IPS-18c (cell line): ENCODE results near the gene ABL1.

Experiments
- H3K4me3 ChIP-seq: 2 replicates; pipeline ENCODE4 v1.7.0; 2013; ENCODE audit warnings: low read depth, mild to moderate bottlenecking, low read length, moderate library complexity; ENCODE audit not compliant: insufficient read depth
- H3K9me3 ChIP-seq: one replicate; pipeline ENCODE4 v1.6.1; 2013; ENCODE audit warnings: mild to moderate bottlenecking, low read length, moderate library complexity; ENCODE audit not compliant: control insufficient read depth, insufficient read depth

The ABL1 gene

GRCh38 chr9:130913599-130914416 is 78.8 kb downstream of the ABL1 start:
- Histone ChIP-seq H3K4me3 (no peak overlapping the region), H3K9me3 (no peaks in the 10 kb centered on the region)

GRCh38 chr9:130914417-130915095 is 79.5 kb downstream of the ABL1 start:
- no peak overlapping the region for H3K4me3 ChIP-seq
- no peaks in the 10 kb centered on the region for H3K9me3 ChIP-seq

- H3K9me3 ChIP-seq: no peaks in the 10 kb centered on the region
- H3K4me3 ChIP-seq: no peak overlapping the region
These were observed 80.0 kb downstream of the ABL1 start for GRCh38 chr9:130915096-130915447.

- no peaks in the 10 kb centered on the region for H3K9me3 ChIP-seq
These were observed 82.3 kb downstream of the ABL1 start for GRCh38 chr9:130917168-130917960.

GRCh38 chr9:130918101-130918825 is 83.2 kb downstream of the ABL1 start:
- Histone ChIP-seq H3K4me3 (no peak overlapping the region), H3K9me3 (no peaks in the 10 kb centered on the region)

More at GRCh38 chr9:130917168-130917960, 82.3 kb downstream of the ABL1 start:
- H3K4me3 ChIP-seq: no peak overlapping the region

- no peak overlapping the region for H3K4me3 ChIP-seq
- H3K9me3 ChIP-seq: no peaks in the 10 kb centered on the region
These were observed 83.9 kb downstream of the ABL1 start for GRCh38 chr9:130918826-130919558.

- no peak overlapping the region for H3K4me3 ChIP-seq
- no peaks in the 10 kb centered on the region for H3K9me3 ChIP-seq
These were observed 84.6 kb downstream of the ABL1 start for GRCh38 chr9:130919559-130920145.

GRCh38 chr9:130920233-130920632 is 85.2 kb downstream of the ABL1 start:
- Histone ChIP-seq H3K4me3 (no peak overlapping the region), H3K9me3 (no peaks in the 10 kb centered on the region)

- H3K4me3 ChIP-seq: no peak overlapping the region
- no peaks in the 10 kb centered on the region for H3K9me3 ChIP-seq
These were observed 85.8 kb downstream of the ABL1 start for GRCh38 chr9:130920762-130921299.

- Histone ChIP-seq H3K9me3 (no peaks in the 10 kb centered on the region), H3K4me3 (no peak overlapping the region)
These were observed 86.4 kb downstream of the ABL1 start for GRCh38 chr9:130921300-130921988.

- Histone ChIP-seq H3K4me3 (no peak overlapping the region), H3K9me3 (no peaks in the 10 kb centered on the region)
These were observed 87.2 kb downstream of the ABL1 start for GRCh38 chr9:130921989-130922892.

- no peaks in the 10 kb centered on the region for H3K9me3 ChIP-seq
- no peak overlapping the region for H3K4me3 ChIP-seq
These were observed 88.0 kb downstream of the ABL1 start for GRCh38 chr9:130922893-130923610.

- H3K4me3 ChIP-seq: no peak overlapping the region
- no peaks in the 10 kb centered on the region for H3K9me3 ChIP-seq
These were observed 88.8 kb downstream of the ABL1 start for GRCh38 chr9:130923611-130924447.

- Histone ChIP-seq H3K9me3 (no peaks in the 10 kb centered on the region), H3K4me3 (no peak overlapping the region)
These were observed 89.4 kb downstream of the ABL1 start for GRCh38 chr9:130924448-130924788.
